Suprapubic skin (tissue), 4 donors: ENCODE measurements around the gene RIBC2. TPM values are rescaled to one million over a fixed set of nuclear protein-coding genes. Genes with fewer than 3 reads are reported as not detected.
"Not testable (repeated sequence)": the region's sequence is repeated elsewhere in the genome, so short reads cannot be mapped to it uniquely, and the experiment has no call there.

Source experiments
- DNase-seq, 2 donors: peaks; one replicate each; pipeline ENCODE4 v3.0.0-alpha.2; 2019; ENCODE audit warnings: low spot score in 2 of 2
- H3K27ac ChIP-seq: fragments of 200-600 bp; sonication (generic); one replicate; pipeline ENCODE4 v1.5.1; 2019
- H3K27me3 ChIP-seq: fragments of 200-600 bp; sonication (generic); one replicate; pipeline ENCODE4 v1.5.1; 2019
- H3K36me3 ChIP-seq: fragments of 200-600 bp; sonication (generic); one replicate; pipeline ENCODE4 v1.5.1; 2019
- H3K4me1 ChIP-seq: fragments of 200-600 bp; sonication (generic); one replicate; pipeline ENCODE4 v1.5.1; 2019
- H3K4me3 ChIP-seq: fragments of 200-600 bp; sonication (generic); one replicate; pipeline ENCODE4 v1.5.1; 2019; ENCODE audit warnings: mild to moderate bottlenecking
- H3K9me3 ChIP-seq: fragments of 200-600 bp; sonication (generic); one replicate; pipeline ENCODE4 v1.5.1; 2019
- CTCF ChIP-seq, 2 donors: fragments of 200-600 bp in 1 of 2; fragments of 450-650 bp in 1 of 2; sonication (generic) in 1 of 2; IDR thresholded peaks; one replicate each; pipeline ENCODE4 v1.5.1; 2016 to 2019; ENCODE audit warnings: antibody characterized with exemption in 2 of 2, mild to moderate bottlenecking in 1 of 2, moderate library complexity in 1 of 2
- EP300 ChIP-seq: sonication (generic); formaldehyde crosslinking; IDR thresholded peaks from one replicate; pipeline ENCODE4 v1.6.1; 2017; ENCODE audit warnings: antibody characterized with exemption
- POLR2A ChIP-seq, 2 donors: fragments of 450-650 bp; IDR thresholded peaks; one replicate each; pipeline ENCODE4 v1.6.1; 2017; ENCODE audit warnings: antibody characterized with exemption in 2 of 2, mild to moderate bottlenecking in 2 of 2, moderate library complexity in 2 of 2
- POLR2AphosphoS5 ChIP-seq, 3 donors: sonication (generic); formaldehyde crosslinking; IDR thresholded peaks; one replicate each; pipeline ENCODE4 v1.6.1; 2017; ENCODE audit warnings: antibody characterized with exemption in 3 of 3
- WGBS: methylation state at CpG from one replicate; pipeline ENCODE4 v1.1.5; 2018; 5-methylcytosine and 5-hydroxymethylcytosine counted together
- total RNA-seq, 4 donors: library from RNA; depleted of rRNA; stranded (reverse); fragments of >200 nt; gene quantifications; one replicate each; pipeline ENCODE4 v1.1.0, GENCODE V29; 2016

Gene RIBC2
- total RNA-seq, 4 donors from 2014 or later: 0.30 to 5.7 TPM; not detected in 2

- DNase-seq: no peak
- Histone ChIP-seq H3K27me3 (no peaks in the 10 kb centered on the region), H3K36me3 (no peaks in the 10 kb centered on the region), H3K4me1 (peaks cover 20% of the 10 kb centered on the region), H3K27ac (peak overlapping the region; percentile 74), H3K9me3 (no peaks in the 10 kb centered on the region), H3K4me3 (no peak overlapping the region)
- TF ChIP-seq EP300: no peak
- TF ChIP-seq POLR2A (IDR thresholded peaks at IDR 0.05): no peak
- no peak for TF ChIP-seq POLR2AphosphoS5 (IDR thresholded peaks at IDR 0.05)
- TF ChIP-seq CTCF (IDR thresholded peaks at IDR 0.05): no peak
- WGBS: 80% methylated on average over 8 of the region's 8 CpGs
Observed at GRCh38 chr22:45459235-45459634, 45.7 kb downstream of the RIBC2 start.

GRCh38 chr22:45460288-45461109 lies 47.0 kb downstream of the RIBC2 start:
- DNase-seq: no peak
- TF ChIP-seq CTCF (IDR thresholded peaks at IDR 0.05) (no peak), EP300 (no peak), POLR2AphosphoS5 (IDR thresholded peaks at IDR 0.05) (no peak), POLR2A (IDR thresholded peaks at IDR 0.05) (no peak)
- Histone ChIP-seq H3K27me3 (no peaks in the 10 kb centered on the region), H3K9me3 (no peaks in the 10 kb centered on the region), H3K4me3 (no peak overlapping the region), H3K36me3 (no peaks in the 10 kb centered on the region), H3K4me1 (peaks cover 20% of the 10 kb centered on the region), H3K27ac (peak overlapping the region; percentile 34)
- 37% methylated on average over 14 of the region's 14 CpGs for WGBS

- H3K27ac ChIP-seq: peak overlapping the region; percentile 8
- WGBS: 63% methylated on average over 2 of the region's 6 CpGs
- H3K9me3 ChIP-seq: no peaks in the 10 kb centered on the region
- no peaks in the 10 kb centered on the region for H3K36me3 ChIP-seq
- DNase-seq: no peak
- TF ChIP-seq CTCF (IDR thresholded peaks at IDR 0.05) (no peak), POLR2A (IDR thresholded peaks at IDR 0.05) (no peak), POLR2AphosphoS5 (IDR thresholded peaks at IDR 0.05) (no peak), EP300 (no peak)
- no peak overlapping the region for H3K4me3 ChIP-seq
- peaks cover 17% of the 10 kb centered on the region for H3K4me1 ChIP-seq
- H3K27me3 ChIP-seq: no peaks in the 10 kb centered on the region
Observed at GRCh38 chr22:45462034-45462655, 48.7 kb downstream of the RIBC2 start.

- H3K36me3 ChIP-seq, H3K9me3 ChIP-seq, H3K27me3 ChIP-seq, DNase-seq, H3K4me3 ChIP-seq, H3K27ac ChIP-seq: not testable (repeated sequence)
- peaks cover 22% of the 10 kb centered on the region for H3K4me1 ChIP-seq
- WGBS: 96% methylated on average over 3 of the region's 3 CpGs
Observed at GRCh38 chr22:45463691-45464090, 50.2 kb downstream of the RIBC2 start.

- H3K4me3 ChIP-seq: no peak overlapping the region
- no peaks in the 10 kb centered on the region for H3K36me3 ChIP-seq
- no peak for DNase-seq
- no peaks in the 10 kb centered on the region for H3K9me3 ChIP-seq
- TF ChIP-seq POLR2A (IDR thresholded peaks at IDR 0.05) (no peak), POLR2AphosphoS5 (IDR thresholded peaks at IDR 0.05) (no peak), EP300 (no peak), CTCF (IDR thresholded peaks at IDR 0.05) (no peak)
- peaks cover 33% of the 10 kb centered on the region for H3K4me1 ChIP-seq
- H3K27me3 ChIP-seq: no peaks in the 10 kb centered on the region
- no peak overlapping the region for H3K27ac ChIP-seq
- WGBS: 74% methylated on average over 3 of the region's 3 CpGs
Observed at GRCh38 chr22:45465633-45466032, 52.1 kb downstream of the RIBC2 start.
